ENCODE data around the gene GPANK1.

Gene GPANK1

GRCh38 chr6:31661262-31662123 lies 3.3 kb downstream of the GPANK1 start:
- DNase-seq = no peak

GRCh38 chr6:31660381-31661261 lies 4.2 kb downstream of the GPANK1 start, which contains the start of gene C6orf47:
C6orf47 (minus strand) TSS chr6:31660778; CDS start chr6:31659947, 831 bp downstream.
- peak; percentile 79 for DNase-seq

DNA sequence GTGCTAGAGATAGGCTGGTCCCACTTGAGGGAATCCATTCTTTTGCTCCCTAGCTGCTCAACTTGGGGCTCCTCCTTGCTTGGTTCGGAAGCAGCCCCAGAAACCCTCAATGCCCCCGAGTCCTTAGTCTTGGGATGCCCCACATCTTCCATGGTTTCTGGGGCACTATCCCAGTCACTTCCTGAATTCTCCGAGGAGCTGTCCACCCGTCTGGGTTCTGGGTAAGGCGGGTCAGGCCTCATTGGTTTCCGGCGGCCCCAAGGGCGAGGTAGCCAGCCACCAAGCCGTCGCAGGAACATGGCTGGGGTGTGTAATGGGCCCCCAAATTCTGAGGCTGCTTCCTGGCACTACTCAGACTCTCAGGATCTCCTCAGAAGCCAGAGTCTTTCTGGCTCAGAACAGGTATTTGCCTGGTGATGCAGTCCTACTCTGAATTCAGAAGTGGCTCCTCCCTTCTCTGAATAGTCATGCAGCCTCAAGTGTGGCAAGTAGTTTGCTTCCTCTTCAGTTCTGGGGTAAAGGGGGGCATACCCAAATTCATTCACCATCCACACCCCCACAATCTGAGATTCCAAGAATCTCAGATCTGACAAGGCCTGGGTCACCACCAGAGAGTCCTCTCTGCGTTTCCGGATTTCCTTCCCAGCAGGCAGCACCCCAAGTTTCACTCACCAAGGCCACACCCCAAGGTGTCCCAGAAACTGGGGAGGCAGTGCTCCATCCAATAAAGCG lies 5.0 kb downstream of the GPANK1 start:
- DNase-seq = no peak

- no peak for DNase-seq
Observed at GRCh38 chr6:31658983-31659648, 5.7 kb downstream of the GPANK1 start.

- no peak for DNase-seq
Observed at GRCh38 chr6:31658158-31658688, 6.6 kb downstream of the GPANK1 start.

GRCh38 chr6:31657406-31658157 lies 7.2 kb downstream of the GPANK1 start:
- DNase-seq = no peak

GRCh38 chr6:31655349-31656237 lies 9.2 kb downstream of the GPANK1 start, which contains the start of gene APOM:
APOM (plus strand) TSS chr6:31655894; CDS start chr6:31655967, 73 bp downstream.
- DNase-seq = no peak

- no peak for DNase-seq
Observed at GRCh38 chr6:31654574-31655348, 10.0 kb downstream of the GPANK1 start.

GRCh38 chr6:31652925-31653724 lies 11.7 kb downstream of the GPANK1 start:
- DNase-seq = no peak

GRCh38 chr6:31651602-31652191 lies 13.1 kb downstream of the GPANK1 start:
- no peak for DNase-seq

DNA sequence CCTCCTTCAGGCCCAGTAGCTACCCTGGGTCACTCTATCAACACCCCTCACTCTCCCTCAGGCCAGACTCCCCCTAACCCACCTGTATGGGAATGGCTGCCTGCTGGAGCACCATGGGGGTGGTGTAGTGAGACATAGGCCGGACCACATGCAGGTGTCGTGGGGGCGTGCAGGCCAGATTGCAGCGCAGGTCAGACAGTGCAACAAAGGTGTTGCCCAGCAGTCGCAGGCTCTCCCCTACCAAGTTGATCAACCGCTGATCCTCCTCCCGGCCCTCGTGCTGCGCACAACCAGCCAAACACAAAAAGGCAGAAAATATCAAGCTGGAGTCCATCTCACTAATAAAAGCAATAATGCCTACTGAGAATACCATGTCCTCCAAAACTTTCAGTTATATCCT lies 19.5 kb downstream of the GPANK1 start:
- DNase-seq = no peak

GRCh38 chr6:31643818-31644454 lies 20.9 kb downstream of the GPANK1 start:
- no peak for DNase-seq

DNA sequence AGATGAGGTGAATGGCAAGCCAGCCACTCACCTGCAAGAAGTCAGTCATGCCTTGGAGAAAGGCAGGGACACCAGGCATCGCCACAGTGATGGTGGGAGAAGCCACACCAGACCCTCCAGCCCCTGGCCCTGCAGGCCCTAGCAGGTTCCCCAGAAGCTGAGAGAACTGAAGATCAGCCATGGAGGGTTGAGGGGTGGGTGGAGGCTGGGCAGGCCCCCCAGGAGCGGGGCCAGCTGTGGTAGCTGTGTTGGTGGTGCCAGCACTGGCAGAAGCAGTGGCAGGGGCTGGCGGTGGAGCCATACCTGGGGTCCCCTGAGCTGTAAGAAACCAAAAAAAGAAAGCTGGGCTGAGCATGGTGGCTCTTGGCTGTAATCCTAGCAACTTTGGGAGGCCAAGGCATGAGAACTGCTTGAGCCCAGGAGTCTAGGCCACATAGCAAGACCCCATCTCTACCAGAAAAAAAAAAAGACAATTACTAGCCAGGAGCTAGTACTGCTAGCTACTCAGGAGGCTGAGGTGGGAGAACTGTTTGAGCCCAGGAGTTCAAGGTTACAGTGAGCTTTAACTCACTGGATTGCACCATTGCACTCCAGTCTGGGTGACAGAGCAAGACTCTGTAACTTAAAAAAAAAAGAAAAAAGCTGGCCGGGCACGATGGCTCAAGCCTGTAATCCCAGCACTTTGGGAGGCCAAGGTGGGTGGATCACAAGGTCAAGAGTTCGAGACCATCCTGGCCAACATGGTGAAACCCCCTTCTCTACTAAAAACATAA lies 21.8 kb downstream of the GPANK1 start:
- DNase-seq = no peak

DNA sequence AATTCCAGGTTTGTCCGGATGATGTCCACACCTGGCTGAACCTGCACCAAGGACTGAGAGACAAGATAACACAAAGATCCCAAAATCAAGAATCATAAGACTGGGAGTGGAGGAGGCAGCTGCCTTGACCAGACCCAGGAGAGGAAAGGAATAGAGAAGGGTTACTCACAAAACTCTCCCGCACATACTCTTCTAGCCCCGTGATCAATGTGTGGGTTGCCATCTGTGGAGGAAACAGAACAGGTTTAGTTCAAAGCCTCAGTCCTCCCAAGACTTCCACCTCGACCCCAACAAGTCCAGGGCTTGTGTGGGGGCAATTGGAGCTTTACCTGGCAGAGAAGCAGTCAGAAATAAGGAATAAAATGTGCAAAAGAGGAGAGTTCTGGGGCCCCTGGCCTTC lies 23.4 kb downstream of the GPANK1 start:
- no peak for DNase-seq

- DNase-seq = no peak
Observed at GRCh38 chr6:31640612-31641011, 24.2 kb downstream of the GPANK1 start.

DNA sequence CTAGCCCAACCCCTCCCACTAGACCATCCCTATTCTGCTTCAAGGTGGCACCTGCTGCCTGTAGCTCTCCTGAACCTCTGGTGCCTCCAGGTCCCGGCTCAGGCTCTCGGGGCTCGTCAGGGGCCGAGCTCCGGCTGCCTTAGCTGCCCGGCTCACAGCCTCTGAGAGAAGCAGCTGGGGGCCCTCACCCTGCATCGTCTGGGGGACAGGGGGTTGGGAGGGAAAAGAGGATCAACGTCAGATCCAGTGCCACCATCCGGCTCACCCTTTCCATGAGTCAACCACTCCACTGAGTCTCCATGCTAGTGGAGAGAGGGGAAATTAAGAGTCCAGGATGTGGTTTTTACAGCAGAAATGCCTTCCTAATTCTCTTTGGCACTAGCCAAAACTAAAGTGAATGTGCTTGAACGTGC lies 25.3 kb downstream of the GPANK1 start:
- no peak for DNase-seq

DNA sequence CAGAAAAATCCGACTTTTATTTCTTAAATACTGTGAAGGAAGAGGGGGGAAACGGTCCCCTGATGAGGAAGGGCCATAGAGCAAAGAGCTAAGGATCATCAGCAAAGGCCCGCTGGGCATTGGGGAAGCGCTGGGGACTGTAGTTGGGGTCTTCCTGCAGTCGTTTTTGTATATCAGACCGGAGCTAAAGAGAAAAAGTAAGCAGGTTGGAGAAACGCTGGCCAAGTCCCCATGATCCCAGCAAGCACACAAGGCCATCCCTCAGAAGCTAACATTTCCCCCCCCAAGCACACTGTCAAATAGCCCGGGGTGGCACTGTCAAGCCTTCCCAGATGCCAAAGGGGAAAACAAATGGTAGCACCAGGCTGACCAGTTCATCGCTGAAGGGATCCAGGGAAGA lies 25.8 kb downstream of the GPANK1 start:
- no peak for DNase-seq
